ENCODE measurements around the gene PITPNB.

DNA sequence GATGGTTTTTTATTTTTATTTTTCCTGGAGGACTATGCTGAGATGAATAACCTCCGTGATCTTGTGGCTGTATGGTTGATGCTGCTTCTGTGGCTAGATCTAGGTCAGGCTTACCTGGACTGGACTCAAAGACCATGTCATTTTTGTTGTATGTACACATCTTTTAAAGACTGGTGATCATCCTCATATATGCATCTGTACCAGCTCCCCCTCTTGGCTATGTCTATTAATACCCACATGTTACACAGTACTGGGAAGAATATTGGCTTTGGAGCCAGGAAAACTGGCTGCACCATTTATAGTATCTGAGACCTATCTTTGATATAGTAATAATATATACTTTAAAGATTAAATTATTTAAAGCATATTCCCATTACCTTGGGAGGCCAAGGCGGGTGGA lies 18.4 kb upstream of the PITPNB start:
- no peak for TF ChIP-seq POLR2A (IDR thresholded peaks at IDR 0.05)
- TF ChIP-seq, protein P1, sequence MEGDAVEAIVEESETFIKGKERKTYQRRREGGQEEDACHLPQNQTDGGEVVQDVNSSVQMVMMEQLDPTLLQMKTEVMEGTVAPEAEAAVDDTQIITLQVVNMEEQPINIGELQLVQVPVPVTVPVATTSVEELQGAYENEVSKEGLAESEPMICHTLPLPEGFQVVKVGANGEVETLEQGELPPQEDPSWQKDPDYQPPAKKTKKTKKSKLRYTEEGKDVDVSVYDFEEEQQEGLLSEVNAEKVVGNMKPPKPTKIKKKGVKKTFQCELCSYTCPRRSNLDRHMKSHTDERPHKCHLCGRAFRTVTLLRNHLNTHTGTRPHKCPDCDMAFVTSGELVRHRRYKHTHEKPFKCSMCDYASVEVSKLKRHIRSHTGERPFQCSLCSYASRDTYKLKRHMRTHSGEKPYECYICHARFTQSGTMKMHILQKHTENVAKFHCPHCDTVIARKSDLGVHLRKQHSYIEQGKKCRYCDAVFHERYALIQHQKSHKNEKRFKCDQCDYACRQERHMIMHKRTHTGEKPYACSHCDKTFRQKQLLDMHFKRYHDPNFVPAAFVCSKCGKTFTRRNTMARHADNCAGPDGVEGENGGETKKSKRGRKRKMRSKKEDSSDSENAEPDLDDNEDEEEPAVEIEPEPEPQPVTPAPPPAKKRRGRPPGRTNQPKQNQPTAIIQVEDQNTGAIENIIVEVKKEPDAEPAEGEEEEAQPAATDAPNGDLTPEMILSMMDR (IDR thresholded peaks at IDR 0.05 in 4 of 5, conservative IDR thresholded peaks at IDR 0.05 in 1 of 5): no peak

Measured in gastrocnemius medialis (tissue), 4 donors.